ENCODE data around the gene PGBD2.
"Not testable (repeated sequence)": the region's sequence is repeated elsewhere in the genome, so short reads cannot be mapped to it uniquely, and the experiment has no call there.

PGBD2 gene

DNA sequence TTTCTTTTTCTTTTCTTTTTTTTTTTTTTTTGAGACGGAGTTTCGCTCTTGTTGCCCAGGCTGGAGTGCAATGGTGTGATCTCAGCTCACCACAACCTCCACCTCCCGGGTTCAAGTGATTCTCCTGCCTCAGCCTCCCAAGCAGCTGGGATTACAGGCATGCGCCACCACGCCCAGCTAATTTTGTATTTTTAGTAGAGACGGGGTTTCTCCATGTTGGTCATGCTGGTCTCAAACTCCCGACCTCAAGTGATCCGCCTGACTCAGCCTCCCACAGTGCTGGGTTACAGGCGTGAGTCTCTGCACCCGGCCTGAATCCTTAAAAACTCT lies 16.2 kb upstream of the PGBD2 start:
- DNase-seq = not testable (repeated sequence)

DNA sequence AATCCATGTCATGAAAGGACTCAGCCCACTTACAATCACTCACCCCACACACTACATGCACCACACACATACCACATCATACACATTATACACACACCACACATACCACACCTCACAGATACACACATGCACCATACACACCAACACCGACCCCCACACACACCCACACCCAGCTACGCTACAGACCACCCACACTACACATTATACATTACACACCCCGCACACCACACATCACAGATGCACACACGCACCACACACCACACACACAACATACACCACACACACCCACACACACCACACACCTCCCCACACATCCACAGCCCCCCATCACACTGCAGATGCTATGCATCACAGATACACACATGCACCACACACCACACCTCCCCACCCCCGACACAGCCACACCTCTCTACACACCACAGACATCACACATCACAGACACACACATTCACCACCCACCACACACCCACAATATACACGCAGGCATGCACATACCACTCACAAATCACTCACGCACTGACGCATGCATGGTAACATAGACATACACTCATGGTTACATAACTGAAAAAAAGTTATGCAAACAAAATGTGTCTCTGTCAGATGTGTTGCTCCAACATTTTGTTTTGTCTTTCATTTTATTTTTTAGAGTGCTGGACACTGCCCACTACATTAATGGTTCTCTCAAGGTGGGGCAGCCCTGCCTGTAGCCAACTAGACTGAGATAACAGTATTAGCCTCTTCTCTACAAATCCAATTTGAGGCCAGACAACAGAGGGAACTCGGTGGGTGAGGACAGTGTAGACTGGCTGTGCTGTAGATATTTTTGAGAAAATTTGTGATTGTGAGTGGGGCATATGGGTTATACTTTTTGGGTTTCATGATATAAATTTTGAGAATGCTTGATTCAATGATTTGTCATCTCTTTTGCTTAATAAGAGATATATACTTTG lies 15.2 kb upstream of the PGBD2 start:
- DNase-seq = no peak

DNA sequence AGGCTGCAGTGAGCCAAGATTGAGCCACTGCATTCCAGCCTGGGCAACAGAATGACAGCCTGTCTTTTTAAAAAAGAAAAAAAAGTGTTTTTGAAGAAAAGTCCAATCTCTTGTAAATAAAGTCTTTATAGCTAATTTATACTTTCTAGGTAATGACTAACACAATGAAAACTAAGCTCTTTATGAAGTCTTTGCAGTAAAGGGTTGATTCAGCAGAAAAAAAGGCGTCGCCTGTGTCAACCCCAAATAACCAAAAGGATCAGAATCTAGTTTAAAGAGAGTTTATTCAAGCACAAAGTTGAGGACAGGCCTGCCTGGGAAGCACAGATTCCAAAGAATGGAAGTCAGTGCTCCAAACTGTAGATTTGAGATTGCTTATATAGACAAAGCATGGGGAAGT lies 14.3 kb upstream of the PGBD2 start:
- no peak for DNase-seq

DNA sequence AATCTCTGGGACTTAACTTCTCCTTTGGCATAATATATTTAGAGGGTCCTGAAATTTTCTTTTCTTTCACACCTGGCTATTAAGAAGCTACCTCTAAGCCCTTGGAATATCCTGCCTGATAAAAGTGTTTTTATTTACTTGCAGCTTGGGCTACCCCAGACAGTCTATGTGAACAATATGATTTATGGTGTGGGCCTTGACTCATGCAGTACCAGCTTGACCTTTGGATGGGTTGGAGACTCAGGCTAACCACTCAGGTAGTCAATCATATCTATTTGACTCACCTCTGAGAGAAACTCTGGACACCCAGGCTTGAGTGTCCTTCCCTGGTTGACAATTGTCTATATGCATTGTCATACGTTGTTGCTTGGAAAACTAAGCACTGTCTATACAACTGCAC lies 13.4 kb upstream of the PGBD2 start:
- DNase-seq = no peak

DNA sequence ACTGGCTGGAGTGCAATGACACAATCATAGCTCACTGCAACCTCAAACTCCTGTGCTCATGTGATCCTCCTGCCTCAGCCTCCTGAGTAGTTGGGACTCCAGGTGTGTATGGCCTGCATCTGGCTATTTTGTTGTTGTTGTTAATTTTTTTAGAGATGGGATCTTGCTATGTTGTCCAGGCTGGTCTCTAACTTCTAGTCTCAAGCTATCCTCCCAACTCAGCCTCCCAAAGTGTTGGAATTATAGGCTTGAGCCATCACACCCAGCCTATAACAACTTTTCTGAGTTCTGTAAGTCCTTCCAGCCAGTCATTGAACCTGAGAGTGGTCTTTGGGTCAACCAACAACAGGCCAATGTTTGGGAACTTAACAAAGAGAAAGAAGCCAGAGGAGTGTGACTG lies 11.2 kb upstream of the PGBD2 start:
- no peak for DNase-seq

DNA sequence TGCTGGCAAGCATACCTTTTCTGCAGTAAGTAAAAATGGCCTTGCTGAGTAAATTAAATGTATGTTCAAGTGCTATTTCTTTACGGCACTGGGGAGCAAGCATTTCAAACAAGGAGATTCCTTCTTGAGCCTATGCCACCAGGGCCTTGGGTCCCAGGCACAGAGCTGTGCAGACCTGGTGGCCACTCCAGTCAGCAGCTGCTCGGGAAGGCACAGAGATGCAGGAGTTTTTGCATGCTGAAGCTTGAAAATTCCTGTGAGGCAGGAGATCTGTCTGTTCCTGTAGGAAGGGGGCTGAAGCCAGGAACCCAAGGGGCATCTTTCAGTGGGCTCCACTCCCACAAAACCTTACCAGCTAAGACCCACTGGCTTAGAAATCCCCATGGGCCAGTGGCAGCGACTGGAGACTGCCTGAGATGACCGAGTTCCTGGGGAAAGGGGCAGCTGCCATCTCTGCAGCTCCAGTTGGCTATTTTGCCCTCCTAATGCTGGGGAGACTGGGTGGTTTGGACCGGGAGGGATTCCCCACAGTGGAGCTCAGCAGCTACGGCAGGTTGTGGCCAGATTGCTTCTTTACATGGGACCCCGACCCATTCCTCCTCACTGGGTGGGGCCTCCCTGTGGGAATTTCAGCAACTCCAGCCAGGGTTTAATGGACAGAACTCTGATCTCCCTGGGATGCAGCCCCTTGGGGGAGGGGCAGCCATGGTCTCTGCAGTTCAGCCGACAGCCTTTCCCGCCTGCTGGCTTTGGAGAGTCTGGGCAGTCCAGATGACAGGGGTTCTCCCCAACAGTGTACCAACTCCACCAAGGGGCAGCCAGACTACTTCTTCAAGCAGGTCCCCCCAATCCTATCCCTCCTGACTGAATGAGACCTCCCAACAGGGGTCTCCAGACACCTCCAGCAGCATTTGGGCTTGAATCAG lies 8.4 kb upstream of the PGBD2 start:
- no peak for DNase-seq

DNA sequence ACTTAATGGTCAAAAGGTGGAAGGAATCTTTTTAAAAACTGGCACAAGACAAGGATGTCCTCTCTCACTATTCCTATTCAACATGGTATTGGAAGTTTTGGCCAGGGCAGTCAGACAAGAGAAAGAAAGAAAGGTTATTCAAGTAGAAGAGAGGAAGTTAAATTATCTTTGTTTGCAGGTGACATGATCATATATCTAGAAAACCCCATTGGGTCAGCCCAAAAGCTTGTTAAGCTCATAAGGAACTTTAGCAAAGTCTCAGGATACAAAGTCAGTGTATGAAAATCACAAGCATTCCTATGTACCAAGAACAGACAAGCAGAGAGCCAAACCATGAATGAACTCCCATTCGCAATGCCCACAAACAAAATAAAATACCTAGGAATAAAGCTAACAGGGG lies 5.4 kb upstream of the PGBD2 start:
- no peak for DNase-seq

DNA sequence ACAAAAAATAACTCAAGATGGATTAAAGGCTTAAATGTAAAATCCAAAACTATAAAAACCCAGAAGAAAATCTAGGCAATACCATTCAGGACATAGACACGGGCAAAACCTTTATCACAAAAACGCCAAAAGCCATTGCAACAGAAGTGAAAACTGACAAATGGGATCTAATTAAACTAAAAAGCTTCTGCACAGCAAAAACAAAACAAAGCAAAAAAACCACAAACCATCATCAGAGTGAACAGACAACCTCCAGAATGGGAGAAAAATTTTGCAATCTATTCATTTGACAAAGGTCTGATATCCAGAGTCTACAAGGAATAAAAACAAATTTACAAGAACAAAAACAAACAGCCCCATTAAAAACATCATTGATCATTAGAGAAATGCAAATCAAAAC lies 4.5 kb upstream of the PGBD2 start:
- no peak for DNase-seq

DNA sequence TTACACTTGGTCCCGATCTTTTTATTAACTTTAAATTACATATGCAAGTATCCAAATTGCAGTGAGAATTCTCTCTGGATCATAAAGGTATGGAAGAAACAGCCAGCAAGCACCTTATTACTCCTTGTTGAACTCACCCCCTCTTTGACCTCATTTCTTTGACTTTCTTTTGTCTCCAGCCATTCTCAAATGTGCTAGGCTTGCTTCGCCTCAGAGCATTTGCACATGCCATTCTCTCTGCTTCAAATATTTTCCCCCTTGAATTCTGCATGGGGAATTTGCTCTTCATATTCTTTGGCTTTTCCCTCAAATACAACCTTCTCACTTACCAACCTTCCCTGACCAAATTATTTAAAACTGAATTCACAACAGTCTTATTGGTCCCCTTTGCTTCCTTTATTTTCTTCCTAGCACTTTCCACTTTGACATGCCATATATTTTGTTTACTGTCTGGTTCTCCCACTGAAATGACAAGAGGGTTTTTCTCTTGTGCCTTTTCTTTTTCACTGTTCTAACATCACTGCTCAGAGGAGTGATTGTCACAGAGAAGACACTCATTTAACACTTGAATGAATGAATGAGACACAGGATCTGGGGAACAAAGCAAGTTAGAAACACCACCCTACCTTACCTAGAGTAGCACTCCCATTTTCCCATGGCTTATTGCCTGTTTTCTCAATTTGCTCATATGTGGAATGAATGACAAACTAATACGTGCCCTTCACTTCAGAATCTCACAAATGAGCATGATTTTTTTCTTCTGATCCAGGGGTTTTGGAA lies 1.4 kb upstream of the PGBD2 start:
- no peak for DNase-seq

DNA sequence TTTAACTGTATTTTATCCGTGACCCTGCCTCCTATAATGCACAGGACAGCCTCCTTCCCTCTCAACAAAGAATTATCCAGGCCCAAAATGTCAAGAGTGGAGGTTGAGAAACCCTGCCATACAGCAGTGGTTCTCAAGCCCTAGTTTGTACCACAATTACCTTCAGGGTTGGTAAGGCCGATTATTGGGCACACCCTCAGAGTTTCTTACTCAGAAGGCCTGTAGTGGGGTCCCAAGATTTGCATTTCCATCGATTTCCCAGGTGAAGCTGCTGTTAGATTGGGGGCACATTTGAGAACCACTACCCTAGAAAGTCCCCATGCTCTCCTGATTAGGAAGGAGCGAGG lies 400 bp upstream of the PGBD2 start:
- DNase-seq = no peak

DNA sequence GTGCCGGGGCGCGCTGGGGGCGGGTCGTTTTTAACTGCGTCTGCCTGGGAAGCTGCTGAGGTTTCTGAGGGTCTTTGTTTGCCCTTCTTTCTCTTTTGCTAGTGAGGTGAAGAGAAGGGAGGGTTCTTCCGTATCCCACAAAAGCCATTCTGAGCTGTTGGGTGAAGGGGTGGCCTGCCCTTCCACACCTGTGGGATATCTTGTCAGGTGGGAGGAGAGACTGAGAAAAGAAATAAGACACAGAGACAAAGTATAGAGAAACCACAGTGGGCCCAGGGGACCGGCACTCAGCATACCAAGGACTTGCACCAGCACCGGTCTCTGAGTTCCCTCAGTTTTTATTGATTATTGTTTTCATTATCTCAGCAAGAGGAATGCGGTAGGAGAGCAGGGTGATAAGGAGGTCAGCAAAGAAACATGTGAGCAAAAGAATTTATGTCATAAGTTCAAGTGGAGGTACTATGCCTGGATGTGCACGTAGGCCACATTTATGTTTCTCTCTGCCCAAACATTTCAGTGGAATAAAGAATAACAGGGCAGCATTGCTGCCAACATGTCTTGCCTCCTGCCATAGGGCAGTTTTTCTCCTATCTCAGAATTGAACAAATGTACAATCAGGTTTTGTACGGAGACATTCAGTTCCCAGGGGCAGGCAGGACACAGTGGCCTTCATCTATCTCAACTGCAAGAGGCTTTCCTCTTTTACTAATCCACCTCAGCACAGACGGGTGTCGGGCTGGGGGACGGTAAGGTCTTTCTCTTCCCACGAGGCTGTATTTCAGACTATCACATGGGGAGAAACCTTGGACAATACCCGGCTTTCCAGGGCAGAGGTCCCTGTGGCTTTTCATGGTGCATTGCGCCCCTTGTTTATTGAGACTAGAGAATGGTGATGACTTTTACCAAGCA lies 972 bp downstream of the PGBD2 start:
- DNase-seq = peak; percentile 61

DNA sequence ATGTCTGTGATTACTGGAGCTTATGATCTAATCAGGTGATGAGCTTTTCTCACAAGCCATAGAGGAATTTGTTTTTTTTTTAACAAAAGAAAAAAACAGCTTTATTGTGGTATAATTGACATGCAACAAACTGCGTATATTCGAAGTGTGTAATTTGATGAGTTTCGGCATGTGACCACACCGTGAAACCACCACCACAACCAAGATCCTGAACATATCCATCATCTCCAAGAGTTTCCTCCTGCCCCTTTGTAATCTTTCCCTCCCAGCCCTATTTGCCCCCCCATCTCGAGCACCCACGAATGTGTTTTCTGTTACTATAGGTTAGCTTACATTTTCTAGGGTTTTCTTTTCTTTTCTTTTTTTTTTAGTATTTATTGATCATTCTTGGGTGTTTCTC lies 4.7 kb downstream of the PGBD2 start:
- DNase-seq = no peak

DNA sequence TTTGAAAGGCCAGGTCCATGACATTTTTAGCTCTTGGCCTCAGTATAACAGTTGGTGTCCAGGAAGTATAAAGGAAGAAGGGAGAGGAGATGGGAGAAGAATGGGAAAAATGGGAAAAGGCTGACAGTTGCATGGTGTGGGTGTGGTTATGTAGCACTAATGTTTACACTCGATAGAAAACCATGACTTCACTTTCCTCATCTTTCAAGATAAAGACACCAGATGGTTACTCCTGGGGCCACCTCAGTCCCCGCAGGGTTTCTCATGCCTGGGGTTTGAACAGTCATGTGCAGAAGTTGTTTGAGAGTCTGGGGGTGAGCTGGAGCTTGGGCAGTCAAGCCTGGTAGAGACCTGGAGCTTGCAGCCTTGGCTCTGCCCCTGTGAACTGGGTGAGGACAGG lies 7.9 kb downstream of the PGBD2 start:
- no peak for DNase-seq

DNA sequence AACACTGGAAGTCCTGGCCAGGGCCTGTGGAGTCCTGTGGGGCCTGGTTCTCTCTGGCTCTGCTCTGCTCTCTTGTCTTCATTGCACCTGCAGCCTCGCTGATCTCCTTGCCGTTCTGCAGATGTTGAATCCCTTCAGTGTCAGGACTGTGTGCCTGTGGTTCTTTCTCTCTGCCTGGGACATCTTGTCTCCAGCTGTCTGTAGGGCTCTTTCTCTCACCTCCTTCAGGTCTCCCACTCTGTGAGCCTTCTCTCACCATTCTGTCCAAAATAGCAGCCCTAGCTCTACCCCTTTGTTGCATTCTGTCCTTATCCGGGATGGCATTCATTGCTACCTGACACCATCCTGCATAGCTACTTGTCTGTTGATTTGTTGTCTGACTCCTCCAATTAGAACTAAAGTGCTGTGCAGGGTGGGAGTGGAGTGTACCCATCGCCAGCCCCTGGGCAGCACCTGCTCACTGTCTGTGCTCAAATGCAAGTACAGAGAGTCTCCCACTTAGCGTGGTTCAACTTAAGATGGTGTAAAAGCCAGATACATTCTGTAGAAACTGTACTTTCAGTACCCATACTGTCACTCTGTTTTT lies 8.9 kb downstream of the PGBD2 start:
- no peak for DNase-seq

DNA sequence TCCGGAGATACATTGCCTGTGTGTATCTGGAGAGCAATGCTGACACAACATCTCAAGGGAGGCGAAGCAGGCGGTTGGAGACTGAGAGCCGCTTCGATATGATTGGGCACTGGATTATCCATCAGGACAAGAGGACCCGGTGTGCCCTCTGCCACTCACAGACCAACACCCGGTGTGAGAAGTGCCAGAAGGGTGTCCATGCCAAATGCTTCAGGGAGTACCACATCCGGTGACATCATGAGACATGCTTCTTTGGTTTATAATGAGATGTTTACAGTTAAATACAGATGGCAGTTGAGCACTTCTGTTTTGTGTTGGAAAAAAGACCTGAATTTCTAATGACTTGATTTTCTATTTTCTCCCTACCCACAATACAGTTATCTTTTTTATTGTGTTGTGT lies 12.1 kb downstream of the PGBD2 start:
- no peak for DNase-seq

DNA sequence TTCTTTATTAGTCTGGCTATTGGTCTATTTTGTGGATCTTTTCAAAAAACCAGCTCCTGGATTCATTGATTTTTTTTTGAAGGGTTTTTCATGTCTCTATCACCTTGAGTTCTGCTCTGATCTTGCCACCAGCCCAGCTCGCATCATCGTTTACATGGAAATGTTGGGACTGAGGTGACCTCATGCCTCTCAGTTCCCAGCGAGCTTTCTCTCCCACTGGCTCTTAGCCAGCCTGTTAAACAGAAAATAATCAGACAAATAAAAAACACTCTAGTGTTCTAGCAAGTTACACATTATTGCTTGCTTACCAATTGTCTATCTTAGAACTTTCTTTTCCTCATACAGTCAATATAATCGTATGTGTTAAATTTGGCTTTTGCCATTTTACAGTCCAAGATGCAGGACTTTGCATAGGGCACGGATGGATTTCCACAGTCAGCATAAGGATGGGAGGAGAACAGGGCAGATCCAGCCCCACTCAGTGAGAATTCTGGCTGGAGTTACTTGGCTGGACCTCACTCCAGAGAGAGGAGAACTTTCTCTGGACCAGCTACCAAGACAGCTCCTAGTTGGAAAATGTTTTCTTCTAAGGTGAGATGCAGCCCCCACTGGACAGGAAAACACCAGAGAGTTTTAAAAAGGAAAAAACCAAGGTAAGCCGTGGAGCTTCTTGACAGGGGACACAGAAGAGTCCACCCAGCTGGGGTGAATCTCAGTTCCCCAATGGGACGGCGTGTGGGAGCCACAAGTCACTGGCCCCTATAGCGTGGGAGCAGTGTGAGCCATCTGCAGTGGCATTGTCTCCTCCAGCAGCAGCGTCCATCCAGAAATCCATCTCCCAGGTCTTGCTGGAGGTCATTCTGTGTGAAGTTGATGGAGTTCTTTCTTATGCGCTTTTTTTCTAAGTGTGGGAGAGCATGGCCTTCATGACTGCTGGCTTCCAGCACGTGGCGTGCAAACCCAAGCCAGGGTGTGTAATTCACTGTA lies 17.6 kb downstream of the PGBD2 start:
- DNase-seq = no peak

DNA sequence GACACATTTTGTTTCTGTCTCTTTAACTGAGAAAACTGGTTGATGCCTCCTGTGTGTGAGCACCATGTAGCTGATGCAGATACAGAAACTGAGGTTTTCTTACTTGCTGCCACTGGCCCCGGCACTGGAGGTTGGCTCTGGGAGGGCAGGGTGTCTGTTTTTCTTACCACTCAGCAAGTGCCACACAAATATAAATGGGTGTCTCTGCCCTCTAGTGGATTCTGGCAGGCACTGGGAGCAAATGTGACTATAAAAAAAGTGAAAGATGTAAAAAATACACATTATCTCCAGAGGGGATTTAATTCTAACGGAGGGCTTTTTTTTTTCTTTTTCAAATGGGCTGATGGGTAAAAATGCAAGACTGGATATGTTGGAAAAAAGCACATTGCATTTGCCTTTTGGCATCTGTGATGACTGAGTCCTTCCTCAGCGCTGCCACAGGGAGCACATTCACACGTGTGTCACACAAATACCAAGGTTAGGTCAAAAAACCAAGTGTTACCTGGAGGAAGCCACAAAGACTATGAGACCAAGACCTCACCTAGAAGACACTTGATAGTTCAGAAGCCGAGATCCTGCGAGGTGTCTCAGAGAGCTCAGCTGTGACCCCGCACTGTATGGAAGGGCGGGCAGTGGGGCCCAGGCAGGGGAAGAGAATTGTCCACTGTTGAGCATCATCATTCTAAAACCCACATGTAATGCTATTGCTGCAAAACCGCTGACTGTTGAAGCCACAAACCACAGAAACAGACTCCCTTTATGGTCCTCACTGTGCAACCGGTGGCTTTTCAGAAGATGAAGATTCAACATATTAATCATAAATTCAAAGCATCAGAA lies 18.9 kb downstream of the PGBD2 start:
- peak; percentile 71 for DNase-seq

DNA sequence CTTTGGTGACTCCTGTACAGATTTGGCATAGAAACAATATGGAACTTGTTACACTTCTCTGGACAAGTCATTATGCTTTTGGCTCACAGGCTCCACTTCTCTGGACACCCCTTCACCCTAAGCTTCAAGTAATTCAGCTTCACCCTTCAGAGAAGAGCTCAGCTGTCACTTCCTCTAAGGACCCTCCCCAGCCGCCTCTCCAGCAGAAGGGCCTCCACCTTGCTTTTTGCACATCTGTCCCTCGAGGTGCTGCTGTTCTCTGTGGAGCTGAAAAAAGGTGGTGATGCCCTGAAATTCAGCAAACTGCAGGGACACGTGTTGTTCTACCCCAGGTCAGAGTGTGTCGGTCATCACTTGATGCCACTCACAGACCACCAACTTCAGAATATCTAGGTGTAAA lies 19.8 kb downstream of the PGBD2 start:
- not testable (repeated sequence) for DNase-seq

DNA sequence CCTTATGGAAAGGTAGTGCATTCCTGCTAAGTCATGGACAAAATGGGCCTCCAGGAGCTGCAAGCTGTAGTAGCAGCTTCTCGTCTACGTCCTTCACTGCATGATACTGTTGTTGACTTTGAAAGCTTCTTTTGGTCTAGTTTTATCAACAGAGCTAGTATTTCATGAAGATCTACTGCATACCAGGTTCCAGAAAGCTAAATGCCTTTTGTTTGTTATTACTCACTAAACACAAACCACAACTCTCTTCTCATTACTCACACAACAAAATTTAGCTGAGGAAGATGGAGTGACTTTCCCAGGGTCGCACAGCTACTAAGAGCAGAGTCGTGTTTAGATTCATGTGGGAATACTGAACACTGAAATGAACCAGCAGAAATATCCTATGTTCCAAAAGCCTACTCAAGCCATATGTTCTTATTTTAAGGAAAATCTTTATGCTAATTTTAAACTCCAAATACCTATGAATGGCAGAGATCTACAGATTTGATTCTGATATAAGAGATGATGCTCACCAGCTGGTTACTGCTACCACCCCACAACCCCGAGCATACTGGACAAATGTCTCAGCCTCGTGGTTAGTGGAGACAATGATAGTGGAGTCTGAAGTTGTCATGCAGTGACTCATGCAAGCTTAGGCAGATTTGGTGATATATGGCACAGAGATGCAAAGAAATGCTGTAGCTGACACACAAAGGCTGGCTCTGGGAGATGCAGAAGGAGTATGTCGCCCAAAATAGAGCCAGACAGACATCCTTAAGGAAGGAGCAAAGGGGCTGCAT lies 20.6 kb downstream of the PGBD2 start:
- peak; percentile 80 for DNase-seq

Data from fibroblast of skin of right quadriceps (primary cell).